Measurements from ENCODE around the gene TNIK.
"Not testable (repeated sequence)": the region's sequence is repeated elsewhere in the genome, so short reads cannot be mapped to it uniquely, and the experiment has no call there.

Gene TNIK

GRCh38 chr3:171429635-171430034 lies 30.6 kb downstream of the TNIK start:
- FAIRE-seq (no peak), DNase-seq (ENCODE audit: insufficient read length, low spot score) (no peak)
- TF ChIP-seq POLR2A (IDR thresholded peaks at IDR 0.05; ENCODE audit: low read depth, low read length), result no peak

- FAIRE-seq (no peak), DNase-seq (ENCODE audit: insufficient read length, low spot score) (no peak)
- TF ChIP-seq POLR2A (IDR thresholded peaks at IDR 0.05; ENCODE audit: low read depth, low read length), result no peak
These were observed 31.3 kb downstream of the TNIK start for GRCh38 chr3:171428892-171429291.

- no peak for DNase-seq (ENCODE audit: insufficient read length, low spot score)
- TF ChIP-seq POLR2A (IDR thresholded peaks at IDR 0.05; ENCODE audit: low read depth, low read length), result no peak
- FAIRE-seq, result no peak
These were observed 31.9 kb downstream of the TNIK start for GRCh38 chr3:171428321-171428787.

GRCh38 chr3:171427771-171428320 lies 32.4 kb downstream of the TNIK start:
- DNase-seq (ENCODE audit: insufficient read length, low spot score) (no peak), FAIRE-seq (no peak)
- TF ChIP-seq POLR2A (IDR thresholded peaks at IDR 0.05; ENCODE audit: low read depth, low read length), result no peak

GRCh38 chr3:171424063-171424462 lies 36.1 kb downstream of the TNIK start:
- not testable (repeated sequence) for FAIRE-seq; DNase-seq (ENCODE audit: insufficient read length, low spot score)

GRCh38 chr3:171422855-171423254 lies 37.4 kb downstream of the TNIK start:
- FAIRE-seq; DNase-seq (ENCODE audit: insufficient read length, low spot score): not testable (repeated sequence)

- DNase-seq (ENCODE audit: insufficient read length, low spot score) (no peak), FAIRE-seq (no peak)
- TF ChIP-seq POLR2A (IDR thresholded peaks at IDR 0.05; ENCODE audit: low read depth, low read length), result no peak
These were observed 39.5 kb downstream of the TNIK start for GRCh38 chr3:171420667-171421066.

GRCh38 chr3:171419457-171419856 lies 40.7 kb downstream of the TNIK start:
- DNase-seq (ENCODE audit: insufficient read length, low spot score) (no peak), FAIRE-seq (no peak)
- TF ChIP-seq POLR2A (IDR thresholded peaks at IDR 0.05; ENCODE audit: low read depth, low read length), result no peak

GRCh38 chr3:171417813-171418212 lies 42.4 kb downstream of the TNIK start:
- peak; percentile 72 for FAIRE-seq

GRCh38 chr3:171417137-171417536 lies 43.1 kb downstream of the TNIK start:
- no peak for DNase-seq (ENCODE audit: insufficient read length, low spot score)
- FAIRE-seq, result no peak
- TF ChIP-seq POLR2A (IDR thresholded peaks at IDR 0.05; ENCODE audit: low read depth, low read length), result no peak

More at GRCh38 chr3:171417813-171418212, 42.4 kb downstream of the TNIK start:
- TF ChIP-seq POLR2A (IDR thresholded peaks at IDR 0.05; ENCODE audit: low read depth, low read length), result no peak
- peak; percentile 7 for DNase-seq (ENCODE audit: insufficient read length, low spot score)

GRCh38 chr3:171416666-171417065 lies 43.5 kb downstream of the TNIK start:
- DNase-seq (ENCODE audit: insufficient read length, low spot score), result no peak
- TF ChIP-seq POLR2A (IDR thresholded peaks at IDR 0.05; ENCODE audit: low read depth, low read length), result no peak
- FAIRE-seq, result no peak

- TF ChIP-seq POLR2A (IDR thresholded peaks at IDR 0.05; ENCODE audit: low read depth, low read length), result no peak
- FAIRE-seq (no peak), DNase-seq (ENCODE audit: insufficient read length, low spot score) (no peak)
These were observed 44.1 kb downstream of the TNIK start for GRCh38 chr3:171416061-171416460.

- FAIRE-seq (no peak), DNase-seq (ENCODE audit: insufficient read length, low spot score) (no peak)
- no peak for TF ChIP-seq POLR2A (IDR thresholded peaks at IDR 0.05; ENCODE audit: low read depth, low read length)
These were observed 45.1 kb downstream of the TNIK start for GRCh38 chr3:171415070-171415469.

GRCh38 chr3:171412473-171412872 lies 47.7 kb downstream of the TNIK start:
- FAIRE-seq (no peak), DNase-seq (ENCODE audit: insufficient read length, low spot score) (no peak)
- no peak for TF ChIP-seq POLR2A (IDR thresholded peaks at IDR 0.05; ENCODE audit: low read depth, low read length)

GRCh38 chr3:171412054-171412453 lies 48.2 kb downstream of the TNIK start:
- DNase-seq (ENCODE audit: insufficient read length, low spot score), result no peak
- no peak for FAIRE-seq
- TF ChIP-seq POLR2A (IDR thresholded peaks at IDR 0.05; ENCODE audit: low read depth, low read length), result no peak

GRCh38 chr3:171410186-171410585 lies 50.0 kb downstream of the TNIK start:
- FAIRE-seq (no peak), DNase-seq (ENCODE audit: insufficient read length, low spot score) (no peak)
- TF ChIP-seq POLR2A (IDR thresholded peaks at IDR 0.05; ENCODE audit: low read depth, low read length), result no peak

All from H54 (cell line).